ENCODE measurements around the gene SORT1. TPM values are rescaled to one million over a fixed set of nuclear protein-coding genes. Genes with fewer than 3 reads are reported as not detected.

SORT1 gene
- total RNA-seq, 1 experiment from 2014 or later = 9.2 TPM

DNA sequence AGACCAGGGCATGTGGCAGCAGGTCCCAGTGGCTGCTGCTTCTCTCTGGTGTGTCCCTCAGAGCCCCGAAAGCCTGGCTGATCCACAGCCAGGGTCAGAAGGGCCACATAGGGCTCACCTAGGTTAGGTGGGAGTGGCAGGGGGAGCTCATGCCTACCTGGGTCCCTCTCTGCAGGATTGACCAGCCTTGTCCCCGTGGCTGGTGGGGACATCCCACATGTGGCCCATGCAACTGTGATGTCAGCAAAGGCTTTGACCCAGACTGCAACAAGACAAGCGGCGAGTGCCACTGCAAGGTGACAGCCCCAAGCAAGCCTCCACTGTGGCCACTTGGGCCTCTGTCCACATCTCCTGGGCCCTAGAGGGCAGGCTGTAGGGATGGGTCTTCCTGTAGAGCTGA lies 132.7 kb downstream of the SORT1 start:
- H3K27ac ChIP-seq (ENCODE audit: low read length) = no peak overlapping the region
- TF ChIP-seq EZH2phosphoT487 (IDR thresholded peaks at IDR 0.05; ENCODE audit: borderline replicate concordance, low read length) (no peak), EZH2 (IDR thresholded peaks at IDR 0.05; ENCODE audit: low read length, unreplicated experiment) (no peak)
- TF ChIP-seq, protein P1, sequence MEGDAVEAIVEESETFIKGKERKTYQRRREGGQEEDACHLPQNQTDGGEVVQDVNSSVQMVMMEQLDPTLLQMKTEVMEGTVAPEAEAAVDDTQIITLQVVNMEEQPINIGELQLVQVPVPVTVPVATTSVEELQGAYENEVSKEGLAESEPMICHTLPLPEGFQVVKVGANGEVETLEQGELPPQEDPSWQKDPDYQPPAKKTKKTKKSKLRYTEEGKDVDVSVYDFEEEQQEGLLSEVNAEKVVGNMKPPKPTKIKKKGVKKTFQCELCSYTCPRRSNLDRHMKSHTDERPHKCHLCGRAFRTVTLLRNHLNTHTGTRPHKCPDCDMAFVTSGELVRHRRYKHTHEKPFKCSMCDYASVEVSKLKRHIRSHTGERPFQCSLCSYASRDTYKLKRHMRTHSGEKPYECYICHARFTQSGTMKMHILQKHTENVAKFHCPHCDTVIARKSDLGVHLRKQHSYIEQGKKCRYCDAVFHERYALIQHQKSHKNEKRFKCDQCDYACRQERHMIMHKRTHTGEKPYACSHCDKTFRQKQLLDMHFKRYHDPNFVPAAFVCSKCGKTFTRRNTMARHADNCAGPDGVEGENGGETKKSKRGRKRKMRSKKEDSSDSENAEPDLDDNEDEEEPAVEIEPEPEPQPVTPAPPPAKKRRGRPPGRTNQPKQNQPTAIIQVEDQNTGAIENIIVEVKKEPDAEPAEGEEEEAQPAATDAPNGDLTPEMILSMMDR (conservative IDR thresholded peaks at IDR 0.05; ENCODE audit: low read depth, low read length) = no peak
- no peaks in the 10 kb centered on the region for H3K9me2 ChIP-seq (replicated peaks; ENCODE audit: low read length)
- POLR2A ChIA-PET (ENCODE audit: unreplicated experiment) = no interaction called here
- no peaks in the 10 kb centered on the region for H3K79me2 ChIP-seq (ENCODE audit: low read length)
- no peak for ATAC-seq
- no peaks in the 10 kb centered on the region for H3K27me3 ChIP-seq (ENCODE audit: low read length)
- H3K9ac ChIP-seq (ENCODE audit: low read length) = no peak overlapping the region
- H3K4me2 ChIP-seq (ENCODE audit: low read length) = no peak overlapping the region
- BruUV-seq (replicated peaks) = no TSS peak
- H3K4me3 ChIP-seq (ENCODE audit: low read length) = no peak overlapping the region
- H3F3A ChIP-seq (ENCODE audit: low read length, unreplicated experiment) = no peaks in the 10 kb centered on the region
- no peaks in the 10 kb centered on the region for H3K9me3 ChIP-seq (ENCODE audit: low read length)
- peaks cover 10% of the 10 kb centered on the region for H3K4me1 ChIP-seq (ENCODE audit: insufficient read depth, low read length)
- H2AFZ ChIP-seq (ENCODE audit: low read length) = no peak overlapping the region
- H4K20me1 ChIP-seq (ENCODE audit: low read length) = no peaks in the 10 kb centered on the region
- intact Hi-C loops (cut with micrococcal nuclease) = no loop called here
- no peak for DNase-seq
- no peaks in the 10 kb centered on the region for H3K36me3 ChIP-seq (ENCODE audit: low read depth, low read length)
- CTCF ChIA-PET = no interaction called here

- POLR2A ChIA-PET (ENCODE audit: unreplicated experiment) = no interaction called here
These were observed 133.4 kb downstream of the SORT1 start for GRCh38 chr1:109264379-109264755.

More at GRCh38 chr1:109264379-109264755, 133.4 kb downstream of the SORT1 start:
- Histone ChIP-seq H3K4me2 (ENCODE audit: low read length) (no peak overlapping the region), H3K36me3 (ENCODE audit: low read depth, low read length) (no peaks in the 10 kb centered on the region), H2AFZ (ENCODE audit: low read length) (no peak overlapping the region), H3K27me3 (ENCODE audit: low read length) (no peaks in the 10 kb centered on the region), H4K20me1 (ENCODE audit: low read length) (no peaks in the 10 kb centered on the region), H3K9me3 (ENCODE audit: low read length) (no peaks in the 10 kb centered on the region), H3F3A (ENCODE audit: low read length, unreplicated experiment) (no peaks in the 10 kb centered on the region), H3K27ac (ENCODE audit: low read length) (no peak overlapping the region), H3K4me1 (ENCODE audit: insufficient read depth, low read length) (peaks cover 10% of the 10 kb centered on the region), H3K9me2 (replicated peaks; ENCODE audit: low read length) (no peaks in the 10 kb centered on the region), H3K4me3 (ENCODE audit: low read length) (no peak overlapping the region), H3K9ac (ENCODE audit: low read length) (no peak overlapping the region), H3K79me2 (ENCODE audit: low read length) (no peaks in the 10 kb centered on the region)
- no peak for DNase-seq
- ATAC-seq = no peak
- intact Hi-C loops (cut with micrococcal nuclease) = no loop called here
- no TSS peak for BruUV-seq (replicated peaks)
- CTCF ChIA-PET = interaction anchor here (0.7 to 1.2 kb wide), 3 partner anchors 25 to 134 kb away, joined by 3 to 4 read pairs (median 3); partner anchors contain the start of gene SORT1
- TF ChIP-seq EZH2phosphoT487 (IDR thresholded peaks at IDR 0.05; ENCODE audit: borderline replicate concordance, low read length) = no peak
- TF ChIP-seq, protein P1 (conservative IDR thresholded peaks at IDR 0.05; ENCODE audit: low read depth, low read length) = no peak
- TF ChIP-seq EZH2 (IDR thresholded peaks at IDR 0.05; ENCODE audit: low read length, unreplicated experiment) = no peak
